SK-N-DZ (cell line): ENCODE results near the gene DAGLB.
"Not testable (repeated sequence)": the region's sequence is repeated elsewhere in the genome, so short reads cannot be mapped to it uniquely, and the experiment has no call there.

ENCODE experiments used
- DNase-seq: peaks from one replicate; pipeline ENCODE4 v3.0.0-alpha.2; 2015; ENCODE audit warnings: low spot score

DAGLB gene

GRCh38 chr7:6430974-6431373 lies 16.8 kb downstream of the DAGLB start:
- no peak for DNase-seq

GRCh38 chr7:6430271-6430940 lies 17.3 kb downstream of the DAGLB start:
- DNase-seq, result no peak

GRCh38 chr7:6425948-6426347 lies 21.8 kb downstream of the DAGLB start:
- no peak for DNase-seq

GRCh38 chr7:6423942-6424701 lies 23.6 kb downstream of the DAGLB start:
- no peak for DNase-seq

GRCh38 chr7:6422926-6423632 lies 24.7 kb downstream of the DAGLB start:
- no peak for DNase-seq

- no peak for DNase-seq
Measured at GRCh38 chr7:6422095-6422494, 25.7 kb downstream of the DAGLB start.

- DNase-seq, result no peak
Measured at GRCh38 chr7:6420680-6421079, 27.1 kb downstream of the DAGLB start.

GRCh38 chr7:6419310-6419773 lies 28.4 kb downstream of the DAGLB start:
- DNase-seq, result no peak

- no peak for DNase-seq
Measured at GRCh38 chr7:6417408-6417807, 30.3 kb downstream of the DAGLB start.

- no peak for DNase-seq
Measured at GRCh38 chr7:6416516-6417145, 31.1 kb downstream of the DAGLB start.

GRCh38 chr7:6413637-6414036 lies 34.1 kb downstream of the DAGLB start:
- no peak for DNase-seq

- DNase-seq, result no peak
Measured at GRCh38 chr7:6409944-6410693, 37.6 kb downstream of the DAGLB start.

GRCh38 chr7:6409091-6409490 lies 38.7 kb downstream of the DAGLB start:
- no peak for DNase-seq

- no peak for DNase-seq
Measured at GRCh38 chr7:6407434-6407833, 40.3 kb downstream of the DAGLB start.

- DNase-seq, result no peak
Measured at GRCh38 chr7:6406121-6406520, 41.6 kb downstream of the DAGLB start.

GRCh38 chr7:6403907-6404306 lies 43.8 kb downstream of the DAGLB start:
- DNase-seq, result no peak

GRCh38 chr7:6402741-6403140 lies 45.0 kb downstream of the DAGLB start:
- DNase-seq, result no peak

- DNase-seq, result no peak
Measured at GRCh38 chr7:6402041-6402440, 45.7 kb downstream of the DAGLB start.

- DNase-seq, result no peak
Measured at GRCh38 chr7:6401536-6401935, 46.2 kb downstream of the DAGLB start.

GRCh38 chr7:6400243-6401105 lies 47.3 kb downstream of the DAGLB start:
- DNase-seq, result not testable (repeated sequence)
